RWPE2 (cell line): ENCODE data around the gene TSKS.

ENCODE experiments used
- ATAC-seq: fragments of 200-7000 bp; cut with Tn5 transposase; 3 replicates; pipeline ENCODE4 v1.9.1; 2021; ENCODE audit warnings: low read depth
- DNase-seq: peaks from one replicate; pipeline ENCODE4 v3.0.0-alpha.2; 2020; ENCODE audit warnings: low spot score
- H3K27ac ChIP-seq: fragments of 450-650 bp; 2 replicates; pipeline ENCODE4 v1.5.1; 2017; ENCODE audit warnings: mild to moderate bottlenecking; ENCODE audit not compliant: poor library complexity, severe bottlenecking
- H3K27me3 ChIP-seq: fragments of 250-450 bp; sonication (Bioruptor Pico); 2 replicates; pipeline ENCODE4 v1.5.1; 2021; ENCODE audit warnings: mild to moderate bottlenecking, moderate library complexity; ENCODE audit not compliant: insufficient read depth, poor library complexity, severe bottlenecking
- H3K36me3 ChIP-seq: fragments of 250-450 bp; sonication (Bioruptor Pico); 2 replicates; pipeline ENCODE4 v1.5.1; 2020; ENCODE audit warnings: low read depth, mild to moderate bottlenecking, moderate library complexity
- H3K4me1 ChIP-seq: fragments of 250-450 bp; sonication (Bioruptor Pico); 2 replicates; pipeline ENCODE4 v1.5.1; 2021; ENCODE audit warnings: mild to moderate bottlenecking, moderate library complexity; ENCODE audit not compliant: insufficient read depth, poor library complexity, severe bottlenecking
- H3K4me3 ChIP-seq: fragments of 250-450 bp; sonication (Bioruptor Pico); 2 replicates; pipeline ENCODE4 v1.5.1; 2021; ENCODE audit warnings: mild to moderate bottlenecking, moderate library complexity; ENCODE audit not compliant: severe bottlenecking
- H3K9me3 ChIP-seq: fragments of 250-450 bp; sonication (Bioruptor Pico); 2 replicates; pipeline ENCODE4 v1.5.1; 2021; ENCODE audit warnings: mild to moderate bottlenecking, moderate library complexity; ENCODE audit not compliant: severe bottlenecking
- CTCF ChIP-seq: fragments of 450-650 bp; IDR thresholded peaks from one replicate; pipeline ENCODE4 v1.5.1; 2017; ENCODE audit warnings: mild to moderate bottlenecking, moderate library complexity; ENCODE audit not compliant: poor library complexity, severe bottlenecking

Gene TSKS

GRCh38 chr19:49763230-49763629, at the start of gene TSKS:
TSS of gene TSKS (minus strand) at chr19:49763306. CDS start at chr19:49763247, 59 bp downstream.
- Histone ChIP-seq H3K9me3 (no peaks in the 10 kb centered on the region), H3K4me3 (no peak within 1 kb of the TSS), H3K27me3 (no peaks in the 10 kb centered on the region), H3K27ac (no peak within 1 kb of the TSS), H3K36me3 (no peaks in the 10 kb centered on the region), H3K4me1 (peaks cover 8% of the 10 kb centered on the region)
- ATAC-seq (no peak), DNase-seq (no peak)
- no peak for TF ChIP-seq CTCF

- Histone ChIP-seq H3K9me3 (no peaks in the 10 kb centered on the region), H3K36me3 (no peaks in the 10 kb centered on the region; the same call in 1 of the 2 replicates), H3K27me3 (no peaks in the 10 kb centered on the region), H3K4me1 (peaks cover 4% of the 10 kb centered on the region), H3K27ac (peak overlapping the region; percentile 30), H3K4me3 (peak overlapping the region; percentile 58)
- DNase-seq = no peak
- no peak for TF ChIP-seq CTCF
- ATAC-seq = no peak
These were observed 49.4 kb upstream of the TSKS start for GRCh38 chr19:49812452-49812996.

- Histone ChIP-seq H3K4me3 (no peak overlapping the region), H3K9me3 (no peaks in the 10 kb centered on the region), H3K27me3 (no peaks in the 10 kb centered on the region), H3K27ac (no peak overlapping the region), H3K4me1 (peaks cover 4% of the 10 kb centered on the region), H3K36me3 (no peaks in the 10 kb centered on the region; the same call in 1 of the 2 replicates)
- ATAC-seq (no peak), DNase-seq (no peak)
- no peak for TF ChIP-seq CTCF
These were observed 48.2 kb upstream of the TSKS start for GRCh38 chr19:49811328-49811727.

GRCh38 chr19:49809941-49810389, 46.9 kb upstream of the TSKS start:
- H3K4me1 ChIP-seq = peaks cover 4% of the 10 kb centered on the region
- no peak overlapping the region for H3K4me3 ChIP-seq
- ATAC-seq (no peak), DNase-seq (no peak)
- no peaks in the 10 kb centered on the region for H3K27me3 ChIP-seq
- no peak for TF ChIP-seq CTCF
- peak overlapping the region; percentile 5 for H3K27ac ChIP-seq
- no peaks in the 10 kb centered on the region for H3K9me3 ChIP-seq
- H3K36me3 ChIP-seq = peaks cover 10% of the 10 kb centered on the region

DNA sequence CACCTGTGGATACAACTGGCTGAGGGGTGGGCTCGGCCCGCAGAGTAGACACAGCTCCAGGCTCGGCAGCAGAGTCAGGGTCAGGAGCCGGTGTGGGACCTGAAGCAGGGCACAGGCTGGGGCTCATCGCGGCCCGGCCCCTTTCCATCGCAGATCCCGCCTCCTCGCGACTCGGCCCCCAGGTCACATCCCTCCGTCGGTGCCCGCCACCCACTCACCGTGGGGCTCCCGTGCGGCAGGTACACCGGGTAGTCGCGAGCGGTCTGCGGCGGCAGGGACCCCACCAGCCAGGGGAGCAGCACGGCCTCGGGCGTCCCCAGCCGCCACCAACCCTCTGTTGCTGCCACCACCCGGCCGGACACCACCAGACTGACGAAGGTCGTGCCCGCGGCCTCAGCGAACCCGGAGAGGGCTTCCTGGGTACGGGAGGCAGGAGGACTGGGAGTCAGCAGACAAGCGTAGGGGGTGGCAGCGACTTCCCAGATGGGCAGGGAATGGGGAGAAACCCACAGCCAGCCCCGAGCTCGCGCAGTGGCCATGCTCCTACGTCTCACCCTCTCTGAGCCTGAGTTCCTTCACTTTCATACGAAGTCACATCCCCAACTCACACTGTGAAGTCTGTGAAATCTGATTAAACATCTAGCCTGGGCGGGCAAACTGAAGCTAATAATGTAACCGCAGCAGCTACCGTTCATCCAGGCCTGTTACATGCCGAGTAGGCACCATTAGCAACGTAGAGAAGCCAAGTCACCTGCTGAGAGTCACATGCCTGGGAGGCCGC, 46.2 kb upstream of the TSKS start:
- peaks cover 16% of the 10 kb centered on the region for H3K36me3 ChIP-seq
- H3K4me1 ChIP-seq = peaks cover 4% of the 10 kb centered on the region
- no peaks in the 10 kb centered on the region for H3K27me3 ChIP-seq
- ATAC-seq (peak; percentile 41), DNase-seq (no peak)
- peak; percentile 26 for TF ChIP-seq CTCF
- peak overlapping the region; percentile 5 for H3K27ac ChIP-seq
- no peaks in the 10 kb centered on the region for H3K9me3 ChIP-seq
- H3K4me3 ChIP-seq = peak overlapping the region; percentile 39
